Brain microvascular endothelial cell (primary cell): ENCODE results near the gene TMEM237.

Experiments
- DNase-seq: peaks from one replicate; pipeline ENCODE4 v3.0.0-alpha.2; 2020
- H3K27ac ChIP-seq: fragments of 250-450 bp; sonication (Bioruptor Pico); 2 replicates; pipeline ENCODE4 v1.5.1; 2020; ENCODE audit warnings: mild to moderate bottlenecking, moderate library complexity
- H3K27me3 ChIP-seq: fragments of 250-450 bp; sonication (Bioruptor Pico); replicated peaks from 2 replicates; pipeline ENCODE4 v1.5.1; 2020; ENCODE audit warnings: mild to moderate bottlenecking
- H3K36me3 ChIP-seq: fragments of 250-450 bp; sonication (Bioruptor Pico); replicated peaks from 2 replicates; pipeline ENCODE4 v1.5.1; 2020; ENCODE audit warnings: mild to moderate bottlenecking
- H3K4me3 ChIP-seq: 2 replicates; pipeline ENCODE4 v1.5.1; 2011; ENCODE audit warnings: low read depth, mild to moderate bottlenecking, control low read depth, low read length, moderate library complexity
- in situ Hi-C: cut with HindIII; loops from 2 replicates; pipeline ENCODE4 v1.10.0; 2017; ENCODE audit warnings: low sequenced_read_pairs, low pct_ligation_motif_present
- TF ChIP-seq, protein P1 (sequence below): IDR thresholded peaks from 2 replicates; pipeline ENCODE4 v1.5.1; 2011; ENCODE audit warnings: low read depth, mild to moderate bottlenecking, moderate library complexity, low read length, control low read depth, inconsistent platforms; ENCODE audit errors: missing control alignments

TMEM237 gene

DNA sequence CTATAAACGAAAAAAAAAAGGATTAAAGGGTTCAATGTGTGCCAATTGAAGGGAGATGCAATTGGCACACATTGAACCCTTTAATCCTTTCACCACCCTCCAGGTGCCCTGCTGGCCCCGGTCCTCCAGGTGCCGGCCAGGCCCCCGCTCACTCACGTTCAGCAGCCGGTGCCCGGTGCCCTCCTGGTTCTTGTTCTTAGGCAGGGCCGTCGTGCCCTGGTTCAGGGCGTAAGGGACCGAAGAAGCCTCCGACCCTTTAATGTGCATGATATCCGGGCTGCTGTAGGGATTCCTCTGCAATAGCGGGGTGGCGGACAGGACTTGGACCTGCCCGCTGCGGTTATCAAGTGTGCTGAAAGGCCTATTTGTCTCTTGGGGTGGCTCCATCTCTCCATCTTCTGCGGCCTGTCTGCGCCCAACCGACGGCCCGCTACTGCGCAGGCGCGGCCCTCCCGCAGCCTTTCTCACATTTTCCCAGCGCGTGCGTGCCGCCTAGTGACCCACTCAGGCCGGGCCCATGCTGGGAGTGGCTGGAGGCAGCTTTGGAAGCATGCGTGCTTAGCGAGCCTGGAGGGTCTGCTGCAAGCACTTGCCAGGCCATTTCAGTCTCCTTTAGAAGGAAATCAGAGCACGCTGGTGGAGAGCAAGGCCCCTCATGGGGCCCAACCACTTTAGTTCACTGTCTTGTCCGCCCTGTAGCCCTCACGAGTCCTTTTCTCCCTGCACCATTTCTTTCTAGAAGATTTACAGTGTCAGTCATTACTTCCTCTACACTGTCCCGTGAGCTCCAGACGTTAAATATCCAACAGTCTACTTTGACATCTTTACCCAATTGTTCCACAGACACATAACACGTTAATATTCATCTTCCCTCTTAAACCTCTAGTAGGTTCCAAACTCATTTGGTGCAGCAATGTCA, 24.3 kb downstream of the TMEM237 start:
- TF ChIP-seq, protein P1, sequence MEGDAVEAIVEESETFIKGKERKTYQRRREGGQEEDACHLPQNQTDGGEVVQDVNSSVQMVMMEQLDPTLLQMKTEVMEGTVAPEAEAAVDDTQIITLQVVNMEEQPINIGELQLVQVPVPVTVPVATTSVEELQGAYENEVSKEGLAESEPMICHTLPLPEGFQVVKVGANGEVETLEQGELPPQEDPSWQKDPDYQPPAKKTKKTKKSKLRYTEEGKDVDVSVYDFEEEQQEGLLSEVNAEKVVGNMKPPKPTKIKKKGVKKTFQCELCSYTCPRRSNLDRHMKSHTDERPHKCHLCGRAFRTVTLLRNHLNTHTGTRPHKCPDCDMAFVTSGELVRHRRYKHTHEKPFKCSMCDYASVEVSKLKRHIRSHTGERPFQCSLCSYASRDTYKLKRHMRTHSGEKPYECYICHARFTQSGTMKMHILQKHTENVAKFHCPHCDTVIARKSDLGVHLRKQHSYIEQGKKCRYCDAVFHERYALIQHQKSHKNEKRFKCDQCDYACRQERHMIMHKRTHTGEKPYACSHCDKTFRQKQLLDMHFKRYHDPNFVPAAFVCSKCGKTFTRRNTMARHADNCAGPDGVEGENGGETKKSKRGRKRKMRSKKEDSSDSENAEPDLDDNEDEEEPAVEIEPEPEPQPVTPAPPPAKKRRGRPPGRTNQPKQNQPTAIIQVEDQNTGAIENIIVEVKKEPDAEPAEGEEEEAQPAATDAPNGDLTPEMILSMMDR = peak; percentile 57
- no peaks in the 10 kb centered on the region for H3K36me3 ChIP-seq
- H3K27me3 ChIP-seq = no peaks in the 10 kb centered on the region
- peak; percentile 64 for DNase-seq
- in situ Hi-C loops = no loop called here
- no peak overlapping the region for H3K27ac ChIP-seq
- peak overlapping the region; percentile 34 for H3K4me3 ChIP-seq

DNA sequence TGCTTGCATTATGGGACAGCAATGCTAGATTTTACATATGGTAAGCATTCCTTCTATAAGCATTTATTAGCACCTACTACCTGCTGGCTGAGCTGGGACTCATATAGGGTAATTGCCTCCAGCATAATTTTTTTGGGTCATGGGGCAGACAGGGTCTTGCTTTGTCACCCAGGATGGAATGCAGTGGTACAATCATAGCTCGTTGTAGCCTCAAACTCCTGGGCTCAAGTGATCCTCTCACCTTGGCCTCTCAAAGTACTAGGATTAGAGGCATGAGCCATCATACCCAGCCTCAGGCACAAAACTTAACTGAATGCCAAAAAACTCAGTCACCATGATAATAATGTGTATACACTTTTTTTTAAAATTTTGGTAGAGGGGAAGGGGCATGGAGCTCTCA, 35.3 kb downstream of the TMEM237 start:
- TF ChIP-seq, protein P1 = no peak
- in situ Hi-C loops = no loop called here
- no peak for DNase-seq
- no peak overlapping the region for H3K27ac ChIP-seq
- H3K4me3 ChIP-seq = no peak overlapping the region
- no peaks in the 10 kb centered on the region for H3K36me3 ChIP-seq
- H3K27me3 ChIP-seq = no peaks in the 10 kb centered on the region

DNA sequence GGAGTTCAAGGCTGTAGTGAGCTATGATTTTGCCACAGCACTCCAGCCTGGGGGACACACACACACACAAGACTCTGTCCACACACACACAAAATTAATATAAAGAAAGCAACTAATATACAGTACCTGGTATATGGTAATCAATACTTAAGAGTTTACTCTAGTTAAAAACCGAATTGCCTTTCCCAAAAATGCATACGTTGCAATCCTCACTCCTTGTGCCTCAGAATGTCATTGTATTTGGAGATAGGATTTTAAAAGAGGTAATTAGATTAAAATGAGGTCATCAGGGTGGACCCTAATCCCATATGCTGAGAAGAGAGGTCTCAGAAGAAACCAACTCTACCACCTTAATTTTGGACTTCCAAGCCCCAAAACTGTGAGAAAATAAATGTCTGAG, 35.7 kb downstream of the TMEM237 start:
- in situ Hi-C loops = no loop called here
- Histone ChIP-seq H3K27ac (no peak overlapping the region), H3K4me3 (no peak overlapping the region), H3K27me3 (no peaks in the 10 kb centered on the region), H3K36me3 (no peaks in the 10 kb centered on the region)
- DNase-seq = no peak
- TF ChIP-seq, protein P1 = no peak

- Histone ChIP-seq H3K36me3 (no peaks in the 10 kb centered on the region), H3K27me3 (no peaks in the 10 kb centered on the region), H3K27ac (no peak overlapping the region), H3K4me3 (no peak overlapping the region)
- TF ChIP-seq, protein P1 = no peak
- in situ Hi-C loops = no loop called here
- no peak for DNase-seq
Observed at GRCh38 chr2:201600906-201601305, 42.4 kb downstream of the TMEM237 start.

- DNase-seq = no peak
Observed at GRCh38 chr2:201597397-201597796, 45.9 kb downstream of the TMEM237 start.

More at GRCh38 chr2:201597397-201597796, 45.9 kb downstream of the TMEM237 start:
- TF ChIP-seq, protein P1 = no peak
- in situ Hi-C loops = no loop called here
- H3K36me3 ChIP-seq = no peaks in the 10 kb centered on the region
- no peak overlapping the region for H3K27ac ChIP-seq
- H3K4me3 ChIP-seq = no peak overlapping the region
- H3K27me3 ChIP-seq = no peaks in the 10 kb centered on the region
